ENCODE data around the gene PTPRU. TPM values are rescaled to one million over a fixed set of nuclear protein-coding genes. Genes with fewer than 3 reads are reported as not detected.

Gene PTPRU
- total RNA-seq, 1 donor: 9.4 TPM

DNA sequence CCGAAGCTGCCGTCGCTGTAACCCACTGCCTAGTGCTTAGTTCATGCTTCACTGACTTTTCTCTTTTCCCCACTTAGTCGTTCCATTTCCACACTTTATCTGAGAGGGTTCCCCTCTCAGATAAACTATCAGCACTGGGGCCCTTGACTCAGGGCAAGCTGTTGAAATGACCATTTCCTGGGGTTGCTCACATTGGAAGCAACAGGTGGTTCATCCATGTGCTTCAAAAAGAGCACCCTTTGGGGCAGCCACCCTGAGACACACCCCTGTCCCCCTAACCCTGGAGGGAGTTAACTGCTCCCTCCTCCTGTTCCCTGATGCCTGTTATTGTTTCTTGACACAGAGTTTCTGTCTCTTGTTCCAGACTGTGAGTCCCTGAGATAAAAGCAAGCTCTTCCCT lies 107.2 kb downstream of the PTPRU start:
- TF ChIP-seq, protein P1, sequence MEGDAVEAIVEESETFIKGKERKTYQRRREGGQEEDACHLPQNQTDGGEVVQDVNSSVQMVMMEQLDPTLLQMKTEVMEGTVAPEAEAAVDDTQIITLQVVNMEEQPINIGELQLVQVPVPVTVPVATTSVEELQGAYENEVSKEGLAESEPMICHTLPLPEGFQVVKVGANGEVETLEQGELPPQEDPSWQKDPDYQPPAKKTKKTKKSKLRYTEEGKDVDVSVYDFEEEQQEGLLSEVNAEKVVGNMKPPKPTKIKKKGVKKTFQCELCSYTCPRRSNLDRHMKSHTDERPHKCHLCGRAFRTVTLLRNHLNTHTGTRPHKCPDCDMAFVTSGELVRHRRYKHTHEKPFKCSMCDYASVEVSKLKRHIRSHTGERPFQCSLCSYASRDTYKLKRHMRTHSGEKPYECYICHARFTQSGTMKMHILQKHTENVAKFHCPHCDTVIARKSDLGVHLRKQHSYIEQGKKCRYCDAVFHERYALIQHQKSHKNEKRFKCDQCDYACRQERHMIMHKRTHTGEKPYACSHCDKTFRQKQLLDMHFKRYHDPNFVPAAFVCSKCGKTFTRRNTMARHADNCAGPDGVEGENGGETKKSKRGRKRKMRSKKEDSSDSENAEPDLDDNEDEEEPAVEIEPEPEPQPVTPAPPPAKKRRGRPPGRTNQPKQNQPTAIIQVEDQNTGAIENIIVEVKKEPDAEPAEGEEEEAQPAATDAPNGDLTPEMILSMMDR (IDR thresholded peaks at IDR 0.05; ENCODE audit: extremely low read depth, low read depth, low read length): no peak
- H3K4me3 ChIP-seq (ENCODE audit: insufficient read depth, low read length): no peak overlapping the region

GRCh38 chr1:29343908-29344307 lies 107.6 kb downstream of the PTPRU start:
- peak; percentile 18 for DNase-seq (ENCODE audit: insufficient read length, low spot score, missing footprints)
- H3K79me2 ChIP-seq (ENCODE audit: insufficient read depth, low read length): no peaks in the 10 kb centered on the region
- H3K4me2 ChIP-seq (ENCODE audit: insufficient read depth, low read length): no peak overlapping the region
- no peak overlapping the region for H2AFZ ChIP-seq (ENCODE audit: low read length)
- H3K4me1 ChIP-seq (ENCODE audit: insufficient read depth, low read length): no peaks in the 10 kb centered on the region
- H3K9me3 ChIP-seq (ENCODE audit: low read depth, low read length): no peaks in the 10 kb centered on the region
- H3K4me3 ChIP-seq (ENCODE audit: insufficient read depth, low read length): no peak overlapping the region
- no peak overlapping the region for H3K27ac ChIP-seq (ENCODE audit: low read depth, low read length)
- no peaks in the 10 kb centered on the region for H3K36me3 ChIP-seq (ENCODE audit: insufficient read depth, low read length)
- no peaks in the 10 kb centered on the region for H4K20me1 ChIP-seq (ENCODE audit: insufficient read depth, low read length)
- H3K27me3 ChIP-seq (ENCODE audit: insufficient read depth, low read length): peaks cover 25% of the 10 kb centered on the region
- TF ChIP-seq, protein P1 (IDR thresholded peaks at IDR 0.05; ENCODE audit: extremely low read depth, low read depth, low read length): no peak

More for the DNA sequence above, 107.2 kb downstream of the PTPRU start:
- no peaks in the 10 kb centered on the region for H4K20me1 ChIP-seq (ENCODE audit: insufficient read depth, low read length)
- DNase-seq (ENCODE audit: insufficient read length, low spot score, missing footprints): peak; percentile 30
- H3K27ac ChIP-seq (ENCODE audit: low read depth, low read length): no peak overlapping the region
- no peak overlapping the region for H2AFZ ChIP-seq (ENCODE audit: low read length)
- no peaks in the 10 kb centered on the region for H3K9me3 ChIP-seq (ENCODE audit: low read depth, low read length)
- H3K36me3 ChIP-seq (ENCODE audit: insufficient read depth, low read length): no peaks in the 10 kb centered on the region
- no peak overlapping the region for H3K4me2 ChIP-seq (ENCODE audit: insufficient read depth, low read length)
- H3K79me2 ChIP-seq (ENCODE audit: insufficient read depth, low read length): no peaks in the 10 kb centered on the region
- H3K4me1 ChIP-seq (ENCODE audit: insufficient read depth, low read length): no peaks in the 10 kb centered on the region
- peaks cover 25% of the 10 kb centered on the region for H3K27me3 ChIP-seq (ENCODE audit: insufficient read depth, low read length)

GRCh38 chr1:29344336-29344735 lies 108.0 kb downstream of the PTPRU start:
- H3K36me3 ChIP-seq (ENCODE audit: insufficient read depth, low read length): no peaks in the 10 kb centered on the region
- TF ChIP-seq, protein P1 (IDR thresholded peaks at IDR 0.05; ENCODE audit: extremely low read depth, low read depth, low read length): no peak
- peaks cover 24% of the 10 kb centered on the region for H3K27me3 ChIP-seq (ENCODE audit: insufficient read depth, low read length)
- no peak overlapping the region for H3K4me3 ChIP-seq (ENCODE audit: insufficient read depth, low read length)
- no peaks in the 10 kb centered on the region for H3K79me2 ChIP-seq (ENCODE audit: insufficient read depth, low read length)
- no peaks in the 10 kb centered on the region for H3K9me3 ChIP-seq (ENCODE audit: low read depth, low read length)
- no peak overlapping the region for H3K4me2 ChIP-seq (ENCODE audit: insufficient read depth, low read length)
- no peak overlapping the region for H3K27ac ChIP-seq (ENCODE audit: low read depth, low read length)
- H3K4me1 ChIP-seq (ENCODE audit: insufficient read depth, low read length): no peaks in the 10 kb centered on the region
- no peaks in the 10 kb centered on the region for H4K20me1 ChIP-seq (ENCODE audit: insufficient read depth, low read length)
- peak; percentile 18 for DNase-seq (ENCODE audit: insufficient read length, low spot score, missing footprints)
- H2AFZ ChIP-seq (ENCODE audit: low read length): no peak overlapping the region

DNA sequence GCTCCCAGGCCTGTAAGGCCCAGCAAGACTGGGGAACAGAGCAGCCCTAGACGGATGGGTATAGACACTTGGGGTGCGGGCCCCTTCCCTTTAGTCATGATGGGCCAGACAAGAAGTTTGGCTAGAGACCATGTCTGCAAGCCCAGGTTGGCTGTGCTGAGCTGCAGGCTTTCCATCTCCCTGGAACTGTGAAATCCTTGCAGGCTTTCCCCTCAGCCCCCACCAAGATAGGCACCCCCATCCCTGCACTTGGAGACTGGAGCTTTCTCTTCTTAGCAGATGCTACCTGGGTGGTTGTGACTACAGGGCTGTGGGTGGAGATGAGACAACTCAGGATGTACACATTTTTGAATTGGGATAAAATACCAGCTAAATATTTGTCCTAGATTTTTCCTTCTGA lies 110.3 kb downstream of the PTPRU start:
- Histone ChIP-seq H3K36me3 (ENCODE audit: insufficient read depth, low read length) (no peaks in the 10 kb centered on the region), H3K4me2 (ENCODE audit: insufficient read depth, low read length) (no peak overlapping the region), H3K9me3 (ENCODE audit: low read depth, low read length) (no peaks in the 10 kb centered on the region), H3K4me1 (ENCODE audit: insufficient read depth, low read length) (no peaks in the 10 kb centered on the region), H3K4me3 (ENCODE audit: insufficient read depth, low read length) (no peak overlapping the region), H4K20me1 (ENCODE audit: insufficient read depth, low read length) (no peaks in the 10 kb centered on the region), H2AFZ (ENCODE audit: low read length) (no peak overlapping the region), H3K27ac (ENCODE audit: low read depth, low read length) (no peak overlapping the region), H3K79me2 (ENCODE audit: insufficient read depth, low read length) (no peaks in the 10 kb centered on the region), H3K27me3 (ENCODE audit: insufficient read depth, low read length) (peaks cover 23% of the 10 kb centered on the region)
- DNase-seq (ENCODE audit: insufficient read length, low spot score, missing footprints): no peak
- TF ChIP-seq, protein P1 (IDR thresholded peaks at IDR 0.05; ENCODE audit: extremely low read depth, low read depth, low read length): no peak

Measured in osteoblast (primary cell).